ENCODE data around the gene ZNF500.

GRCh38 chr16:4729876-4730275, 37.1 kb downstream of the ZNF500 start:
- TF ChIP-seq CTCF (IDR thresholded peaks at IDR 0.05): no peak
- no peak for TF ChIP-seq TAF1 (IDR thresholded peaks at IDR 0.05; ENCODE audit: borderline replicate concordance, low read depth, low read length)
- no peak for TF ChIP-seq NFIC (IDR thresholded peaks at IDR 0.05; ENCODE audit: borderline replicate concordance)
- no peak for TF ChIP-seq EP300 (IDR thresholded peaks at IDR 0.05; ENCODE audit: borderline replicate concordance in 1 of 2, low read depth in 1 of 2, low read length in 1 of 2)
- no peak for TF ChIP-seq CHD2 (IDR thresholded peaks at IDR 0.05; ENCODE audit: low read length, partially characterized antibody)
- no peak for TF ChIP-seq RAD21 (IDR thresholded peaks at IDR 0.05; ENCODE audit: low read length)
- TF ChIP-seq TEAD4 (IDR thresholded peaks at IDR 0.05; ENCODE audit: borderline replicate concordance, insufficient read depth): no peak

Data from SK-N-SH (cell line).